CD8-positive, alpha-beta memory T cell (primary cell): Measurements from ENCODE around the gene LY6G6C. TPM values are rescaled to one million over a fixed set of nuclear protein-coding genes. Genes with fewer than 3 reads are reported as not detected.

Experiments
- CTCF ChIA-PET: fragments of 350-600 bp; sonication (Branson Sonifier 250); formaldehyde crosslinking; loops from one replicate; lab custom pipeline; 2021; ENCODE audit warnings: antibody characterized with exemption; lab: Charles Lee
- POLR2A ChIA-PET: fragments of 350-600 bp; sonication (Branson Sonifier 250); formaldehyde crosslinking; loops from one replicate; lab custom pipeline; 2021; ENCODE audit warnings: antibody characterized with exemption; lab: Charles Lee
- DNase-seq, 5 donors: peaks; one replicate each; pipeline versions ENCODE4 v3.0.0 to v3.0.0-alpha.2; 2020 to 2022; ENCODE audit warnings: mixed read lengths in 1 of 5
- H3K27ac ChIP-seq: one replicate; pipeline ENCODE4 v1.7.0; 2013; ENCODE audit warnings: low read depth, mild to moderate bottlenecking, low read length, moderate library complexity
- H3K27me3 ChIP-seq: 2 replicates; pipeline ENCODE4 v1.7.0; 2013; ENCODE audit warnings: low read length, mild to moderate bottlenecking; ENCODE audit not compliant: insufficient read depth, poor library complexity, severe bottlenecking
- H3K36me3 ChIP-seq: 2 replicates; pipeline ENCODE4 v1.7.0; 2013; ENCODE audit warnings: mild to moderate bottlenecking, low read length, moderate library complexity; ENCODE audit not compliant: insufficient read depth
- H3K4me1 ChIP-seq: 2 replicates; pipeline ENCODE4 v1.7.0; 2013; ENCODE audit warnings: mild to moderate bottlenecking, low read length, moderate library complexity; ENCODE audit not compliant: insufficient read depth
- H3K4me3 ChIP-seq: 2 replicates; pipeline ENCODE4 v1.7.0; 2013; ENCODE audit warnings: mild to moderate bottlenecking, low read length
- H3K9me3 ChIP-seq: 2 replicates; pipeline ENCODE4 v1.7.0; 2013; ENCODE audit warnings: mild to moderate bottlenecking, low read length
- H3K27ac Mint-ChIP-seq, 8 donors: one replicate each; pipeline ENCODE4 v1.8.0; 2020 to 2021; ENCODE audit warnings: mixed read lengths in 8 of 8, mild to moderate bottlenecking in 6 of 8, inconsistent platforms in 3 of 8, moderate library complexity in 3 of 8
- H3K27me3 Mint-ChIP-seq, 2 donors: one replicate each; pipeline ENCODE4 v1.8.0; 2020 to 2021; ENCODE audit warnings: mixed read lengths in 2 of 2, mild to moderate bottlenecking in 1 of 2, moderate library complexity in 1 of 2
- H3K36me3 Mint-ChIP-seq, 3 donors: one replicate each; pipeline ENCODE4 v1.8.0; 2020 to 2021; ENCODE audit warnings: mixed read lengths in 3 of 3, inconsistent platforms in 1 of 3, mild to moderate bottlenecking in 1 of 3
- H3K4me1 Mint-ChIP-seq, 3 donors: one replicate each; pipeline ENCODE4 v1.8.0; 2020 to 2021; ENCODE audit warnings: mixed read lengths in 3 of 3, inconsistent platforms in 1 of 3, mild to moderate bottlenecking in 1 of 3
- H3K4me3 Mint-ChIP-seq, 7 donors: one replicate each; pipeline ENCODE4 v1.8.0; 2020 to 2021; ENCODE audit warnings: mixed read lengths in 7 of 7, mild to moderate bottlenecking in 6 of 7, moderate library complexity in 4 of 7, inconsistent platforms in 2 of 7
- H3K9me3 Mint-ChIP-seq, 5 donors: one replicate each; pipeline ENCODE4 v1.8.0; 2020 to 2022; ENCODE audit warnings: mixed read lengths in 5 of 5, mild to moderate bottlenecking in 3 of 5, moderate library complexity in 2 of 5, inconsistent platforms in 1 of 5
- polyA plus RNA-seq: library from polyadenylated mRNA; unstranded; fragments of 300-500 nt; fragmentation: Illumina TruSeq; gene quantifications from one replicate; pipeline ENCODE4 v1.2.3, GENCODE V29; 2021
- total RNA-seq, 2 experiments: library from RNA; stranded (reverse); gene quantifications; one replicate each; pipeline ENCODE4 v1.2.3, GENCODE V29; 2021

LY6G6C gene
- total and polyA plus RNA-seq, 3 experiments from 2014 or later: not detected

DNA sequence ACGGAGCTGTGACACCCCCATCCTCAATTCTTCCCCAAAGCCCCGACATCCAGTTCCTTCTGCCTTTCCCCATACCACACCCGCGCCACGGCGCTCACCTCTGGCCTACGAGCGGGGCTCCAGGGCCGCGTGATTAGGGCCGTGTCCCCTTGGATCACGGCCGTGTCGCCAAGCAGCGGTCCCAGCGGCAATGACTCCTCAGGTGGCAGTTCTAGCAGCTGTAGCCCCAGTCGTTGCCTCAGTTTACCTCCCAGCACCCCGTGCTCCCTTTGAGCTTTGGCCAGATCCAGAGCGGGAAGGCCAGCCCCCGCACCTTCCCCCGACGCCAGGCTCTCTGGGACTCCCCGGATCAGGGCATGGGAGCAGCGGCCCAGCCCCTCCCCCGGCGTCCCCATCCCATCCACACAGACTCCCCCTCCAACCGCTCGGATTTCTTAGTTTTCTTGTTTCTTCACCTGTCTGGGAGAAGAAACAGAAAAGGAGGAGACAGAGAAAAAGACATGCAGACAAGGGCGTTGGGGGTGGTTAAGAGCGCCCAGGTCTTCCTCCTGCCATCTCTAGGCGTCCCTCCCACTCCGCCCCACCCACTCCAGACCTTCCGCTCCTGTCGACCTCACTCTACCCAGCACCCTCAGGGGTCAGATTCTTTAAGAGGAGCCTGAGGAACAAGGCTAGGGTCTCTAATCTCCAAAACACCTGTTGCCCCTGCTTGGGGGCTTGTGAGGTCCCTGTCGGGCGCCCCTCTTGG is 7.4 kb upstream of the LY6G6C start, which contains the start of gene DDAH2:
TSS of gene DDAH2 (minus strand) at position 533 of the 748 bp plus-strand sequence. CDS start at position 395, 138 bp downstream.
- Histone ChIP-seq H3K4me1 (peaks cover 42% of the 10 kb centered on the region), H3K27ac (peak within 1 kb of the TSS; percentile 64), H3K9me3 (no peaks in the 10 kb centered on the region), H3K27me3 (no peaks in the 10 kb centered on the region), H3K36me3 (peaks cover 24% of the 10 kb centered on the region), H3K4me3 (peak within 1 kb of the TSS; percentile 81)
- Mint-ChIP-seq H3K27me3 (no peaks in the 10 kb centered on the region), H3K27ac (peak within 1 kb of the TSS; percentile 80 to 96 (median 94)), H3K4me1 (peaks cover 32 to 46% (median 38%) of the 10 kb centered on the region in 3 donors), H3K9me3 (no peaks in the 10 kb centered on the region), H3K4me3 (peak within 1 kb of the TSS; percentile 89 to 99 (median 95)), H3K36me3 (peaks cover 0 to 51% (median 8%) of the 10 kb centered on the region in 3 donors)
- ChIA-PET POLR2A (interaction anchor here (0.8 to 2.1 kb wide), 6 partner anchors 9 to 182 kb away, joined by 3 to 9 read pairs (median 5); partner anchors contain the start of genes LSM2 and NFKBIL1), CTCF (interaction anchor here (0.8 to 9.6 kb wide), 26 partner anchors 10 to 169 kb away, joined by 3 to 71 read pairs (median 5); partner anchors contain the start of genes EHMT2, GPANK1, HSPA1A and HSPA1B)
- no peak for DNase-seq

DNA sequence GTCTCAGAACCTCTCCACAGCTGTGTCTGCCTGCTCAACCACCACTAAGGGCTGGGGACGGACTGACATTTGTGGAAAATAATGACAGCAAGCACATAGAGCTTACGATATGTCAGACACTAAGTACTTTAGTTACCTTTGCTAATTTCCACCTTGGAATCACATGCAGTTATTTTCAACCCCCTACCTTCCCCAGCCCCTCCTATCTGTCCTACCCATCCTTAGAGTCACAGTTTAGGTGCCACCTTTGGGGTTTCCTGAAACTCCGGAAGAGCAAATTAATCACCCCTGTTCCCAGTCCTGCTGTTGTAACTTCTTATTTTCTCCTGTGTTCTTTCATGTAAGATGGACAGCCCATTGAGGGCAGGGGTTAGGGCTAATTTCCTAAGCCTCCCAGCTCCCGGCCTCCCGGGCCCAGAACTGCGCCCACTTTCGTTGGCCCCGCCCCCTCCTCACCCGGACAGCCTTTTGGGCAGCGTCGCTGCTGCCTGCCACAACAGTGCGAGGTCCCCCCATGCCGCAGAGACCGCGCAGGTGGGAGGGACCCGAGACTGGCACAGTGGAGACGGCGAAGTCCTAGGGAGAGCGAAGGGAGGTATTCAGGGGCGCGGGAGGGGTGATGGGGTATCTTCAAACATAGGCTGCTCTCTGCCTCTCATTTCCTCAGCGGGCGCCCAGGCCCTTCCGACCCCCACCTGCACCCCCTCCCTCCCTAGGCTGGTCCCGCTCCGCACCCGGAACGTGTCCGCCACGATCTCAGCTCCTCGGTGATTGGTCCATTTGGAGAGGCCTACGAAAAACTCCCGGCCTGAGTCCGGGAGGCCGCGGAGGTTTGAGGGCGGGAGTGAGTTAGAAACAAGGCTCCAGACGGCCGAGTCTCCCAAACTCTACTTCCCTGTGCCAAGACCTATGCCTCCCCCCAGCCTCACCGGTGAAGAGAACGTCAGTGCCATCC is 6.4 kb upstream of the LY6G6C start:
- peaks cover 34% of the 10 kb centered on the region for H3K4me1 ChIP-seq
- no peak overlapping the region for H3K4me3 ChIP-seq
- Mint-ChIP-seq H3K27ac (peak overlapping the region in 7 of 8 donors; percentile 53 to 87 (median 66)), H3K4me1 (peaks cover 24 to 41% (median 29%) of the 10 kb centered on the region in 3 donors), H3K9me3 (no peaks in the 10 kb centered on the region), H3K36me3 (peaks cover 0 to 41% (median 8%) of the 10 kb centered on the region in 3 donors), H3K4me3 (peak overlapping the region; percentile 32 to 99 (median 72)), H3K27me3 (no peaks in the 10 kb centered on the region)
- ChIA-PET CTCF (interaction anchor here (0.7 to 9.6 kb wide), 11 partner anchors 11 to 135 kb away, joined by 3 to 71 read pairs (median 10); partner anchors contain the start of genes LSM2, MSH5 and VARS1), POLR2A (interaction anchor here (0.6 to 2.0 kb wide), 2 partner anchors 24 to 102 kb away, joined by 3 to 8 read pairs; no protein-coding TSS in a partner anchor)
- H3K27ac ChIP-seq: peak overlapping the region; percentile 64
- H3K36me3 ChIP-seq: peaks cover 15% of the 10 kb centered on the region
- DNase-seq: peak in 1 of 5 donors; percentile 5
- H3K9me3 ChIP-seq: no peaks in the 10 kb centered on the region
- no peaks in the 10 kb centered on the region for H3K27me3 ChIP-seq

DNA sequence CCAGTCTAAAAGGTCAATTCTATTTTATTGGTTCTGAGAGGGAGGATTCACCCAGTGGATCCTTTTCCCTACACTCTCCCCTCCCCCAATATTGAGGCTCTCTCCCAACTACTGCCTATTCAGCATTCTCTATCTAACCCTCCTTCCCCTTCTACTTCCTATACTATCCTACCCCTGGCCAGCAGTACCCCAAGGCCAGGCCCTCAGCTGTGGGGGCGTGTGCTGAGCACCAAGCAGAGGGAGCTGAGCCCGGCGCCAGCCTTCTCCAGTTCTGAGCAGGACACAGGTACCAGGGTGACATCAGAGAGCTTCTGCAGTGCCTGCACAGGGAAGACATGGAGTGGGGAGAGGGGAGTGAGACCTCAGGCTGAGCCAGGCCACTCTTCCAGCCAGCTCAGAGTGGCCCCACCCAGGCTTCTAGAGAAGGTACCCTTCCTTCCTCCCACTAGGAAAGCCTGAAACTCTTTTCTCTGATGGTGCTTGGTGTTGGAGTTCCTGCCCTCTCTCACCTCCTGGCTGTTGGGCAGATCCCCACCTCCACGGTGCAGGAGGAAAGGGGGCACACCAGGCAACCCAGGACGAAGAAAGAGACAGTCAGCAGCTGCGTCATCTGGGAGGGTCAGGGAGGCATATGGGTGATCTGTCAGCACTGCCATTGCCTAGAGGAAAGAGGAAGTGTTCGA is 5.6 kb upstream of the LY6G6C start:
- Histone ChIP-seq H3K36me3 (peaks cover 12% of the 10 kb centered on the region), H3K27me3 (no peaks in the 10 kb centered on the region), H3K9me3 (no peaks in the 10 kb centered on the region), H3K4me3 (no peak overlapping the region), H3K4me1 (peaks cover 34% of the 10 kb centered on the region), H3K27ac (peak overlapping the region; percentile 64)
- DNase-seq: no peak
- H3K4me3 Mint-ChIP-seq: peak overlapping the region in 6 of 7 donors; percentile 32 to 72 (median 70)
- H3K27ac Mint-ChIP-seq: peak overlapping the region in 7 of 8 donors; percentile 53 to 87 (median 66)
- no peaks in the 10 kb centered on the region for H3K27me3 Mint-ChIP-seq
- no peaks in the 10 kb centered on the region for H3K9me3 Mint-ChIP-seq
- CTCF ChIA-PET: interaction anchor here (0.7 to 9.6 kb wide), 2 partner anchors 104 to 136 kb away, joined by 3 to 71 read pairs; no protein-coding TSS in a partner anchor
- POLR2A ChIA-PET: interaction anchor here (0.6 kb wide), 1 partner anchor 23 kb away, joined by 3 read pairs; no protein-coding TSS in a partner anchor
- H3K4me1 Mint-ChIP-seq: peaks cover 24 to 39% (median 28%) of the 10 kb centered on the region in 3 donors
- H3K36me3 Mint-ChIP-seq: peaks cover 0 to 36% (median 6%) of the 10 kb centered on the region in 3 donors

DNA sequence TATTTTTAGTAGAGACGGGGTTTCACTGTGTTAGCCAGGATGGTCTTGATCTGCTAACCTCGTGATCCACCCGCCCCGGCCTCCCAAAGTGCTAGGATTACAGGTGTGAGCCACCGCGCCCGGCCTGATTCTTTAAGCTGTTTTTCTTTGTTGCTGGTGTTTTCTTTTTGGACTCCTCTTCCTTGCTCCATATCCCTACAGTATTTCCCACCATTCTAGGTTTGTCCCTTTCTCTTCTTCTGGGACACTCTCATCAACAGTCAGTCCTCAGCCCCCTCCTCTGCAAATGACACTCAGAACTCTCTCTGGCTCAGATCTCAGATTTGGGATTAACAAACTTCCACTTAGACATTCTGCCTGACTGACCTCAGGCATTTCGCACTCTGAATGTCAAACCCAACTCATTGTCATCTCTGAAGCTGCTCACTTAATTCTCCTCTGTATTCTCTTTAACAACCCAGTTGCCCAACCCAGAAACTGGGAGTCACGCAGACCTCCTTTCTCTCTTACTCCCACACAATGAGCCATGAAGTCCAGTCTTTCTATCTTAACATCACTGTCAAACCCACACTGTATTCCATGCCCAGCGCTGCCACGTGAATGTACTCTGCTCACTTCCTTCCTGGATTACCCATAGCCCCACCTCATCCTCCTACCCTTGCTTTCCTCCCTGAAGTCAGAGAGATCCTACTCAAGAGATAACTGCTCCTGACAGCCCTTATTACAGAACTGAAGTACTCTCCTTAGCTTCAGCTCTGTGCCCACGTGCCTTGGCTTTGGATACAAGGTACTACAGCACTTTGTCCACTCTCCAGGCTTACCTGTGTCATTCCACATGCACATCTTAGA is 4.2 kb upstream of the LY6G6C start:
- Histone ChIP-seq H3K9me3 (no peaks in the 10 kb centered on the region), H3K4me3 (no peak overlapping the region), H3K27ac (no peak overlapping the region), H3K4me1 (peaks cover 34% of the 10 kb centered on the region), H3K27me3 (no peaks in the 10 kb centered on the region), H3K36me3 (peaks cover 4% of the 10 kb centered on the region)
- DNase-seq: no peak
- Mint-ChIP-seq H3K4me1 (peaks cover 24 to 35% (median 28%) of the 10 kb centered on the region in 3 donors), H3K36me3 (peaks cover 0 to 23% (median 5%) of the 10 kb centered on the region in 3 donors), H3K9me3 (no peaks in the 10 kb centered on the region), H3K27me3 (no peaks in the 10 kb centered on the region), H3K27ac (peak overlapping the region in 5 of 8 donors; percentile 0 to 43 (median 19)), H3K4me3 (peak overlapping the region in 1 of 7 donors; percentile 18)
- POLR2A ChIA-PET: interaction anchor here (0.9 to 1.4 kb wide), 2 partner anchors 9 to 21 kb away, joined by 3 to 6 read pairs; no protein-coding TSS in a partner anchor
- CTCF ChIA-PET: interaction anchor here (0.9 to 1.4 kb wide), 2 partner anchors 12 to 44 kb away, joined by 3 to 5 read pairs; no protein-coding TSS in a partner anchor

DNA sequence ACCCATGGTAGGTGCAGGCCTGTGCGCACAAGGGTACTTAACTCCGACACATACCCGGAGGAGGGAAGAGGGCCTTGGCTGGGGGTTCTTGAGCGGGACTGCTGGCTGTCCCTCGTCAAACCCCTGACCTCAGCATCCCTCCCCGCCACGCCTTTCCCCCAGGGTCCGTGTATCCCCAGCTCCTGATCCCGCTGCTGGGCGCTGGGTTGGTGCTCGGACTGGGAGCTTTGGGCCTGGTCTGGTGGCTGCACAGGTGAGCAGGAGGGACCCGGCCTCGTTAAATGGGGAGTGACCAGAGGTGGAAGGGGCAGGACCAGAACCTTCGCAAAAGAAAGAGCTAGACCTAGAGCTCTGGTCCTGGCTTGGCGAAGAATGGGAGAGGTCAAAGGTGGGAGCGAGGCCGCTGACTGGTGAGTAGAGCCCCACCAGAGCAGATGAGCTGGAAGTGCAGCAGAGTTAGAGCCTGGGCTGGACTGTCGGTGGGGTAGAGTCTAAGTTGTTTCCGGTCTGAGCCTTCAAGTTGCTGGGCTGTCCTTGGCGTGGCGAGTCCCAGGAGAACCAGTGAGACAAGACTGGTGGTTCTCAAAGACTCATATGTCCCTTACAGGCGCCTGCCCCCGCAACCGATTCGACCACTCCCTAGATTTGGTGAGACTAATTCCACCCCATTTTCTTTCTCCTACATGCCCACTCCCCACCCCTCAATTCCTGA is 2.6 kb upstream of the LY6G6C start:
- Mint-ChIP-seq H3K27me3 (no peaks in the 10 kb centered on the region), H3K4me3 (no peak overlapping the region), H3K27ac (peak overlapping the region in 2 of 8 donors; percentile 18 to 20), H3K9me3 (no peaks in the 10 kb centered on the region), H3K4me1 (peaks cover 15 to 21% (median 18%) of the 10 kb centered on the region in 3 donors), H3K36me3 (peaks cover 0 to 10% (median 2%) of the 10 kb centered on the region in 3 donors)
- Histone ChIP-seq H3K9me3 (no peaks in the 10 kb centered on the region), H3K36me3 (peaks cover 4% of the 10 kb centered on the region), H3K4me3 (no peak overlapping the region), H3K27me3 (no peaks in the 10 kb centered on the region), H3K27ac (no peak overlapping the region), H3K4me1 (peaks cover 25% of the 10 kb centered on the region)
- ChIA-PET CTCF (interaction anchor here (1.3 kb wide), 1 partner anchor 106 kb away, joined by 4 read pairs; no protein-coding TSS in a partner anchor), POLR2A (interaction anchor here (0.7 kb wide), 1 partner anchor 67 kb away, joined by 4 read pairs; no protein-coding TSS in a partner anchor)
- DNase-seq: no peak
